SK-MEL-5 (cell line): ENCODE results near the gene CCDC171. TPM values are rescaled to one million over a fixed set of nuclear protein-coding genes. Genes with fewer than 3 reads are reported as not detected.
"Not testable (repeated sequence)": the region's sequence is repeated elsewhere in the genome, so short reads cannot be mapped to it uniquely, and the experiment has no call there.

ENCODE experiments used
- DNase-seq: peaks from one replicate; pipeline ENCODE4 v3.0.0-alpha.2; 2016; ENCODE audit warnings: low read depth, low spot score
- in situ Hi-C: cut with HindIII; loops from 2 replicates; pipeline ENCODE4 v1.10.0; 2016; ENCODE audit warnings: low sequenced_read_pairs, high pct_unique_total_duplicates, low pct_unique_long_range_greater_than_20kb
- total RNA-seq: library from RNA; depleted of rRNA; stranded (reverse); fragments of >200 nt; shearing (Covaris generic); gene quantifications from 2 replicates; pipeline ENCODE4 v1.2.3, GENCODE V29; 2014

CCDC171 gene
- total RNA-seq, 1 experiment from 2014 or later = 72.9 TPM

DNA sequence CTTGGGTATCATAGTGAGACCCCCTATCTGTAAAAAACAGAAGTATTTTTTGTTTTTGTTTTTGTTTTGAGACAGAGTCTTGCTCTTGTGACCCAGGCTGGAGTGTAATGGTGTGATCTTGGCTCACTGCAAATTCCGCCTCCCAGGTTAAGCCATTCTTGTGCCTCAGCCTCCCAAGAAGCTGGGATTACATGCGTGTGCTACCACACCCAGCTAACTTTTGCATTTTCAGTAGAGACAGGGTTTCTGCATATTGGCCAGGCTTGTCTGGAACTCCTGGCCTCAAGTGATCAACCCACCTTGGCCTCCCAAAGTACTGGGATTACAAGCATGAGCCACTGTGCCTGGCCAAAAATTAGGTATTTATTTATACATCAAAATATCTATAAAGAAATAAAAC is 10.2 kb upstream of the CCDC171 start:
- no peak for DNase-seq
- in situ Hi-C loops = no loop called here

DNA sequence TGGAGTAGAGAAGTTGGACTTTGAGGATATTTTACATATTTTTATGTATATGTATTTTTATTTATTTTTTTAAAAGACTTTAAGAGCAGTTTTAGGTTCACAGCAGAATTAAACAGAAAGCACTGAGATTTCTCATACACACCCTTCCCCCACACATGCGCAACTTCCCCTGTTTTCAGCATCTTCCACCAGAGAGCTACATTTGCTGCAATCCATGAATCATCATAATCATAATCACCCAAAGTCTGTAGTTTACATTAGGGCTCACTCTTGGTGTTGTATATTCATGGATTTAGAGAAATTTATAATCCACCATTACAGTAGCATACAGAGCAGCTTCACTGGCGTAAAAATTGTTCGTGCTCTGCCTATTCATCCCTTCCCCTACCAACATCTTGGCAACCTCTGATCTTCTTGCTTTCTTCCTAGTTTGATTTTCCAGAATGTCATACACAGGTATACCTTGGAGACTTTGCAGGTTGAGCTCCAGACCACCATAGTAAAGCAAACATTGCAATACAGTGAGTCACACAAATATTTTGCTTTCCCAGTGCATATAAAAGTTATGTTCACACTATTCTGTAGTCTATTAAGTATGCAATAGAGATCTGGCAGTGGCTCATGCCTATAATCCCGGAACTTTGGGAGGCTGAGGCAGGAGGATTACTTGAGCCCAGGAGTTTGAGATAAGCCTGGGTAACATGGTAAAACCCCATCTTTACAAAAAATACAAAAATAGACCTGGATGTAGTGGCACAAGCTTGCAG is 9.6 kb upstream of the CCDC171 start:
- in situ Hi-C loops = no loop called here
- DNase-seq = no peak

DNA sequence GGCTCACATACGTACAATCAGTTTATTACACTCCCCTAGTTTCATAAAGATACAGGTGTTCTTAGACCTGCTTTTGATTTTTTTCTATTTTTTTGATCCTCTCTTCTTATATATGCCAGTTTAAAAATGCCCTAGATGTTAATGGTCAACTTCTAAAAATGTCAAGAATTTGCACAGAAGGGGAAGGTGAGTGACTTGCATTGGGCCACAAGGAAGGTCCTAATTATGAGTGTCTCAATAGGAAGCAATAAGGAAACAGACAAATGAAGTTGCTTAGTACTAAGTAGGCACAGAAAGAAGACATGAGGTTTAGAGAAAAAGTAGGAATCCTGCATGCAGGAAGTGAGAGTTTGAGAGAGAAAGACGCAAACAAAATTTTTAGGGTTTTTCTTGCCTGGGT is 3.2 kb upstream of the CCDC171 start:
- in situ Hi-C loops = no loop called here
- DNase-seq = no peak

DNA sequence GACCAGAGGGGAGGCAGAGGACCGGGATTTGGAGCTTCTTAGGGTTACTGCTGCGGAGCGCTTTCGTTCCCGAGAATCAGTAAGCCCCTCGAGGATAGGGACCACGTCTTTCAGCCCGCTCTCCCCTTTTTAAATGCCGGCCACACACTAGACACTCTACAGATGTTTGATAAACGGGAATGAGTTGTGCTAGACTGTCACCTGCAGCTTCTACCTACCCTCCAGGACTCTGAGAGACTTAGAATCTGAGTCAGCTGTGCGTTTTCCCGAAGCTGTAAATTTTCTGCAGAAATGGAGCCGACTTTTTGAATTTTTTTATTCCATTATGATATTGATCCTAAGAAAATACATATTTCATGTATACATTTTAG is 670 bp downstream of the CCDC171 start:
- DNase-seq = no peak
- in situ Hi-C loops = no loop called here

DNA sequence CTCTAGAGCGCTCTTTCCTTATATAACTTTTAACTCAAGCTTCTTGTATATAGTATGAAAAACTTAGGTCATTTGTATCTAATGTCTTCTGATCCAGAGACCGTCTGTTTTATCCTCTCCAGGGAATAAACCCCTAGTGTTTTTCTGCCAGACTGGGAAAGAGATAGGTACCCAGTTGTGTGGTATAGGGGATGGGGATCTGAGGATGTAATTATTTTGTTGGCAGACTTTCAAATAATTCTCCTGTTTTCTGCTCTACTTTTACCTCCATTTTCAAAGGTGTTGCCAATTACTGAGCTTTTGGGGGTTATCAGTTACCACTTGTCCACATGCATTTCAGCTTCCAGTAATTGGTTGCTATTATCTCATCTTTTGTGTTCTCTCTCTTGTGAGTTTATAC is 17.9 kb downstream of the CCDC171 start:
- in situ Hi-C loops = no loop called here
- no peak for DNase-seq

DNA sequence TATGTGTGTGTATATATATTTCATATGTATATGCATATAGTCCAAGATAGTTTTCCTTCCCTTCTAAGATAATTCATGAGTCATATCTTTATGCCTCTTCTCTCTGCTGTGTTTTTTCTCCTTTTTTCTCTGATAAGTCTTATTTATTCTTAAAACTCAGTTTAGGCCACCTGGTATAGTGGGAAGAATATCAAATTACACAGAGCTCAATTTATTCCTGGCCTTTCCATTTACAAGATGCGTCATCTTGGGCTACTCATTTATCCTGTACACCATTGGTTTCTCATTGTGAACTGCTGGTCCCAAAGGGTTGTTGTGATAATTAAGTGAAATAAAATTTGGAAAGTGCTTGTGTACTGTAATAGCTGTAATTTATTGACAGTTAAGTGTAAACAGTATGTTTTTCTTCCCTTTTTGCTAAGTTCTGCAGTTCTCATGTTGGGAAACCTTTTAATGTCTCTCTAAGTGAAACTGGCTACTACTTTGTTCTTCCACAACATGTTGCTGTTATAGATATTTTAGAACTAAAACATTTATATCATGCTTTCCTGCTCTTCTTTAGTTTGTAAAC is 19.4 kb downstream of the CCDC171 start:
- DNase-seq = no peak
- in situ Hi-C loops = no loop called here

DNA sequence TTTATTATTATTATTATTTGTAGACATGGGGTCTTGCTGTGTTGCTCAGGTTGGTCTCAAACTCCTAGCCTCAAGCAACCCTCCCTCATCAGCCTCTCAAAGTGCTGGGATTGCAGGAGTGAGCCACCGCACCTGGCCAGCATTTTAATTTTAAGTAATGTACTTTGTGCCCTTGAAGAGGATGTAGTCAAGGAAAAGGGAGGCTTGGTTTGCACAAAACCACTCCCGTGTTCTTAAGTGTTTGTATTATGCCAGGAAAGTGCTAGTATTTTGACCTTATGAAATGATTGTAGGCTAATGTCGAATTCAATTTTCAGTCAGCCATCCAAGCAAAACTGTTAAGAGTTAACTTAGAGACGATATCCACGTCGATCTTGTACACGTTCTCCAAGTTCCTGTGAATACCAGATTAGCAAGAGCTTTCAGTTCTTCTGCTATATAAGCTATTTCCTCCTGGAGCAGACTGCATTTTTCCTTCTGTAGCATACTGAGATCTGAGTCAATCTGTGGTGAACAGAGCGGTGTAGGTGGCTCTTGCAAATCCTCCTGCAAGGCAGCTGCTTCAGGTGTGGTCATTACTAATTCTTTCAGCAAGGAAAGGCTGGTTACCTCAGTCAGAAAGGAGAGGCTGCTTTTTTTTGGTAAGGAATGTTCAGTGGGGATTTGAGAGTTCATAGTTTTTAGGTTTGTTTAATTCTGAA is 23.7 kb downstream of the CCDC171 start:
- no peak for DNase-seq
- in situ Hi-C loops = no loop called here

DNA sequence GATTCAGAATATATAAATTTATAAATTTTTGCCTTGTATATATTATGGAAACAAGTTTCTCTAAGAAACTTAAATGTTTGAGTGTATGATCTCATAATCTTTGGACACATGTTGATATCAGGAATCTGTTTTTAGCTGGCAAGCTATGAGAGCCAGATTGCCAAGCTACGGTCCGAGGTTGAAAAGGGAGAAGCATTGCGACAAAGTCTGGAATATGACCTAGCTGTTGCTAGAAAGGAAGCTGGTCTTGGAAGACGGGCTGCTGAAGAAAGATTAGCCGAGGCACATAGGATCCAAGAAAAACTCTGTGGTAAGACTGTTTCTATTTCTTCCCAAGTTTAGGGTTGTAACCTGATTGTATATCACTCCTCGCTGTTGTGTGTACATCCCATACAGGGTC is 25.9 kb downstream of the CCDC171 start:
- in situ Hi-C loops = no loop called here
- DNase-seq = no peak

DNA sequence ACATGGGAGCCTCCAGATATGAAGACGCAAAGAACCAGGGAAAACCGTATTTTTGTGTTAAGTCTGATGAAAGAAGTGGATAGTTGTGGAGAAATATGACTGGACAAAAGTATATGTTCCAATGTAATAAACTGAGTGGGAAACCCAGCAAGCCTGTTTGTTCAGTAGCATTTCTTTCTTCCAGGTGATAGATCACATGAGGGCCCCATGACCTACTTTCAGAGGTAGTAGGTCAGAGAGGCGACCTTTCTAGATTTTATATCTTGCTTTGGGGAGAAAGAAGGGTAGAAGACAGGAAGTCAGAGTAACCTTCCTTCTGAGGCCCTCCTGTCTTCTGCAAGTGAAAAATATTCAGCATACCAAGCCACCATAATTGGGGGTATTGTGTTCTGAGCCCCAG is 31.5 kb downstream of the CCDC171 start:
- in situ Hi-C loops = no loop called here
- DNase-seq = no peak

DNA sequence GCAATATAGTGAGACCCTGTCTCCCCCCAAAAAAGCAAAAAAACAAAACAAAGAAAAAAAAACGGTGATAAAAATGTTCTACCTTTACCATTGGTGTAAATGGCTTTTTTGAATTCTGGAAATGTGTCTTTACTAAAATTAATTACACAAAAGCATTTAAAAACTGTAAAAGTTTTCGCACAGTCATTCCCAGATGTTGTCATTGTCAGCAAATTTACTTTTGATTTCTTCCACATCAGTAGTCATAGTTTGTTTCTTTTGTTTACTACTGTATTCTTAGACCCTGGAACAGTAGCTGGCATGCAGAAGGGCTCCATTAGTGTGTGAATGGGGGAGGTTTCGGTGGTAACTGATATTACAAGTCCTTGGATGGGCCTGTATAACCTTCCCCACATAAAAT is 39.5 kb downstream of the CCDC171 start:
- no peak for DNase-seq
- in situ Hi-C loops = no loop called here

DNA sequence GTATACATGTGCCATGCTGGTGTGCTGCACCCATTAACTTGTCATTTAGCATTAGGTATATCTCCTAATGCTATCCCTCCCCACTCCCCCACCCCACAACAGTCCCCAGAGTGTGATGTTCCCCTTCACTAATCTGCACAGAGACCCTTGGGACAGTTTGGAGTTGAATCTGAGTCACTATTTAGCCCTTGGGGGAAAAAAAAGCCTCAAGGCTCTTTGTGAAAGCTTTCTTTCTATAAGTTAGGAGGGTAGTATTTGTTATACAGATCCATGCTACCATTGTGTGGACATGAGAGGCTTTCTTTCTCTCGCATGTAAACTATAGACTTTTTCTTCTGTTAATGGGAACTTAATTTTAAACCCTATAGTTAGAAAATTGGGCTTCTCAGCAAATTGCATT is 40.1 kb downstream of the CCDC171 start:
- in situ Hi-C loops = not testable (repeated sequence)
- DNase-seq = peak; percentile 62

DNA sequence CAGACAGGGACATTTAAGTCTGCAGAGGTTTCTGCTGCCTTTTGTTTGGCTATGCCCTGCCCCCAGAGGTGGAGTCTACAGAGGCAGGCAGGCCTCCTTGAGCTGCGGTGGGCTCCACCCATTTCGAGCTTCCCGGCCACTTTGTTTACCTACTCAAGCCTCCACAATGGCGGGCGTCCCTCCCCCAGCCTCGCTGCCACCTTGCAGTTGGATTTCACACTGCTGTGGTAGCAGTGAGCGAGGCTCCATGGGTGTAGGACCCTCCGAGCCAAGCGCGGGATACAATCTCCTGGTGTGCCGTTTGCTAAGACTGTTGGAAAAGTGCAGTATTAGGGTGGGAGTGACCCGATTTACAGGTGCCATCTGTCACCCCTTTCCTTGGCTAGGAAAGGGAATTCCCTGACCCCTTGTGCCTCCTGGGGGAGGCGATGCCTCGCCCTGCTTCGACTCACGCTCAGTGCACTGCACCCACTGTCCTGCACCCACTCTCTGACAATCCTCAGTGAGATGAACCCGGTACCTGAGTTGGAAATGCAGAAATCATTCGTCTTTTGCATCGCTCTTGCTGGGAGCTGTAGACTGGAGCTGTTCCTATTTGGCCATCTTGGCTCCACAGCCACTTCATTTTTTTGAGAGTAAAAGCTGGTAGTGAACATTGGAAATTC is 48.0 kb downstream of the CCDC171 start:
- in situ Hi-C loops, DNase-seq: not testable (repeated sequence)

DNA sequence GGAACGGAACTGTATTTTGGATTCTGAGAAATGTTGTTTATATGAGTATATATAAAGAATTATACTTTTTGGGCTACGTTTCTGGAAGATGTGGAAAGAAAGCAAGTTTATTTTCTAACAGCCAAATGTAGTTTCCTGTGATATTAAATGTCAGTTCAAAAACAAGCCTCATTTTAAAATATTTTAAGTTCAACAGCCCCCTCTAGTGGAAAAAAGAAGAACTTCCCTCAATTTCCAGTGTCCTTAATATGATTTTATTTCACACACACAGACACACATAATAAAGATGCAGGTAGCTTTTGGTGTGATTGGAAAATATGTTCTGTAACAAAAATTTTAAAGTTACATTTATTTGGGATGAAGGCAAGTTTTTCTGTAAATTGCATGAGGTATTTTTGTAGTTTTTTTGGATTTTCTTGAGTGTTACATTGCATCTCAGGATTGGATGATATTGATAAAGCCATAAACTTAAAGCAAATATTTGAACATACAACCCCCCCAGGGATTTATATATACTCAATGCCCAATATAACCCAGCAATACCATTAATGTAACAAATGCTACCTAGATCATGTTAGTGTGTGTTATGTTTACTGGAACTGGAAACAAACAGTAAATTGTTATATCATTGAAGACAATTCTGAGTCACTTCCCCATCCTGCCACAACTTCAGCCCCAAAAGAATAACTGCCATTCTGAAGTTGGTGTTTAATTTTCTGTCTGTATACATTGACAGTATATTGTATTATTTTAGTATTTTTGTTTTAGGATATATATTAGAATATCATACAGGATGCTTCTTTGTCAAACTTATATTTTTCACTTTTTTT is 54.0 kb downstream of the CCDC171 start:
- in situ Hi-C loops = no loop called here
- peak; percentile 62 for DNase-seq

DNA sequence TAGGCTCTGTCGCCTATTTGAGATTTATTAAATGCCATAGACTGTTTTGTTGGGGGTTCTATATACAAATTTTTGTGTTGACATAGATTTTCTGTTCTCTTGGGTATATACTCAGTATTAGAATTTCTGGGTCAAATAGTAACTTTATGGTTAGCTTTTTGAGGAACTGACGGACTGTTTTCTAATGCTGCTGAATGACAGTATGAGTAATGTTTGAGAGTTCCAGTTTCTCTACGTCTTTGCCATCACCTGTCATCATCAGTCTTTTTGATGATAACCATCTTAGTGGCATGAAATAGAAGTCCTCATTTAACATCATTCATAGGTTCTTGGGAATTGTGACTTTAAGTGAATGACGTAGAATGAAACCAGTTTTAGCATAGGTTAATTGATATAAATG is 60.1 kb downstream of the CCDC171 start:
- in situ Hi-C loops = no loop called here
- no peak for DNase-seq

DNA sequence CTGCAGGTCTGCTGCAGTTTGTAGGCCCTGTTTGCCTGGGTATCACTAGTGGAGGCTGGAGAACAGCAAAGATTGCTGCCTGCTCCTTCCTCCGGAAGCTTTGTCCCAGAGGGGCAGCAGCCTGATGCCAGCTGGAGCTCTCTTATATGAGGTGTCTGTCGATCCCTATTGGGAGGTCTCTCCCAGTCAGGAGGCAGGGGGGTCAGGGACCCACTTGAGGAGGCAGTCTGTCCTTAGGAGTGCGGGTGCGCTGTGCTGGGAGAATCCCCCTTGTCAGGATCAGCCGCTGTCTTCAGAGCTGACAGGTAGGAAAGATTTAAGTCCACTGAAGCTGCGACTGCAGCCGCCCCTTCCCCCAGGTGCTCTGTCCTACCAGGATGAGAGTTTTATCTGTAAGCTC is 64.9 kb downstream of the CCDC171 start:
- no peak for DNase-seq
- in situ Hi-C loops = no loop called here

DNA sequence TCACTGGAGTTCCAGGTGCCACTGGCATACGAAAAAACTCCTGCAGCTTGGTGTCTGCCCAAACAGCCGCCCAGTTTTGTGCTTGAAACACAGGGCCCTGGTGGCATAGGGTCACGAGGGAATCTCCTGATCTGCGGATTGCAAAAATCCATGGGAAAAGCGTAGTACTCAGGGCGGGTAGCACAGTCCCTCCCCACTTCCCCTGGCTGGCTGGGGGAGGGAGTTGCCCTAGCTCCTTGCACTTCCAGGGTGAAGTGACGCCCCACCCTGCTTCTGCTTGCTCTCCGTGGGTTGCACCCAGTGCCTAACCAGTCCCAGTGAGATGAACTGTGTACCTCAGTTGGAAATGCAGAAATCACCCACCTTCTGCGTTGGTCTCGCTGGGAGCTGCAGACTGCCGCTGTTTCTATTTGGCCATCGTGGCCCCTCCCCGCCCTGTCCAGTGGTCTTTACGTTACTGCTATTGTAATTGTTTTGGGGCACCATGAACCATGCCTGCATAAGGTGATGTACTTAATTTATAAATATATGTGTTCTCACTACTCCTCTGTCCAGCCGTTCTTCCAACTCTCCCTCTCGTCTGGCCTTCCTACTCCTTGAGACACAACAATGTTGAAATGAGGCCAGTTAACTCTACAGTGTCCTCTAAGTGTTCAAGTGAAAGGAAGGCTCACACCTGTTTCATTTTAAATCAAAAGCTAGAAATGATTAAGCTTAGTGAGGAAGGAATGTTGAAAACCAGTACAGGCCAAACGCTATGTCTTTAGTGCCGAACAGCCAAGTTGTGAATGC is 65.9 kb downstream of the CCDC171 start:
- in situ Hi-C loops = no loop called here
- no peak for DNase-seq

DNA sequence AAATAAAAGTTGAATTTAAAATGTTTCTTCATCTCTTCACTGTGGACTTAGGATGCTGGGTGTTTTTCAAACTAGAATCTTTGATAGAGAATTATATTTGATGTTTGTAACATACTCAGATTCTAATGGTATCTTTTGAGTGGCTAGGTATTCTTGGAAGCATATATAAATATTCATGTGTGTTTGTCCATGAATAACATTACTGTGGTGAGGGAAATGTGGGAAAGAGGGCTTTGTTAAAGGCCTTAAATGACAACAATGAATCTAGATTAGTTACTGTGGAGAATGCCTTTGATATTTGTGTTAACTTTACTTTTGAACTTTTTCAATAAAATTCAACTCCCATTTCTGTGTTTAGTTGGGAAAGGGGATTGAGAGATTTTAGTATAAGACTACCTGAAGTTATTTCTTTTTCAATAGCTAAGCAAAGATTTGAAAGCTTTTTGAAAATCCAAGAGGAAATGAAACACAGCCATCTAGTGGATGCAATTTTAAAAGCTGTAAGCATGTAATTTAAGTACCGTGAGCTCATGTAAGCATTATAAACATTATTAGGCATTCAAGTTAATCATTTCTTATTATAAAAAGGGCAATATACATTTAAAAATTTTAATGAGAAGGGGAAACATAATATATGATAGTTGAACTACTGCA is 69.6 kb downstream of the CCDC171 start:
- in situ Hi-C loops = no loop called here
- DNase-seq = peak; percentile 26
